T-helper 1 cell treated with Interleukin-12 subunit alpha and Interleukin-12 subunit beta and Interleukin-4 antibody, amounts not matched to agents 30 ng/mL and 1 ng/mL, for 36 hours (primary cell): ENCODE measurements around the gene ANKRD39. TPM values are rescaled to one million over a fixed set of nuclear protein-coding genes. Genes with fewer than 3 reads are reported as not detected.

Source experiments
- intact Hi-C: fragments of 100-400 bp; cut with micrococcal nuclease; formaldehyde crosslinking; loops from one replicate; pipeline ENCODE4 v1.15.1; 2024
- total RNA-seq: library from RNA; stranded (reverse); gene quantifications from 2 replicates; pipeline ENCODE4 v1.2.3, GENCODE V29; 2022

ANKRD39 gene
- total RNA-seq, 1 donor from 2014 or later = 39.2 TPM

DNA sequence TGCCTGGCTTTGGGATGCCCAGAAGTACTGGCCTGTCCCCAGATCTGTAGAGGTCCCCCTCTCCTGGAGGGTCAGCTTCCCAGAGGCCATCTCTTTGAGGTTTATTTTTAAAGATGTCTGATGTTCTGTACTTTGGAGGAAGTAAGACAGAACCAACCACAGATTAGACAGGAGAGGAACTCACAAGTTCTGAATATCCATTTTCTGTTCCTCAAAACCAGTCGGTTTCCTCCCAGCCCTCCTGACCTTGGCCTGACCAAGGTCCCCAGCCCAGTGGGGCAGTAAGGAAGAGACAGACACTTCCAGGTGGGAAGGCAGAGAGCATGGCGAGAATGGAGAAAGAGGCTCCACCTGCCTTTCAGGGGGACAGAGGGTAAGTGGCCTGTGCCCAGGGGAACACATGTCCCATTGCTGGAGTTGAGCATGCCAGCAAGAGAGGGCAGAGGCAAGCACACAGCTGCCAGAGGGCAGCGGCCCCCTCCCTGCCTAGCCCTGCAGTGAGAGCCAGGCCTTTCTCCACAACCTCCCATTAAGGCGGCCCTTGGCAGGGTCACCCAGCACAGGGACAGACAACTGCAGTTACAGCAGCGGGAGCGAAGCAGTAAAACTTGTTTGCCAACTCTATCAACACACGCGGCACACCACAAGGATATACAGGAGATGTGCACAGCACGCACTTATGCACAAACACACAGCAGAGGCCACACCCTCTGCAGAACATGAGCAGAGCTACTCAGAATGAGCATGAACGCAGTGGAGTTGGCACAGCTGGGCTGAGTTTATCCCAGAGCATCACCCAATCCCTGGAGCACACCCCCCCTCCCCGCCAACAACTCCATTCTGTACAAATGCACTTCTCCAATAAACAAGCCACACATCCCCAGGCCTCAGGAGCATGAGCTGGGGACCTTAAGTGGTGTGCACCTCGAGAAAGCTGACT, 30.5 kb upstream of the ANKRD39 start:
- intact Hi-C loops = no loop called here

DNA sequence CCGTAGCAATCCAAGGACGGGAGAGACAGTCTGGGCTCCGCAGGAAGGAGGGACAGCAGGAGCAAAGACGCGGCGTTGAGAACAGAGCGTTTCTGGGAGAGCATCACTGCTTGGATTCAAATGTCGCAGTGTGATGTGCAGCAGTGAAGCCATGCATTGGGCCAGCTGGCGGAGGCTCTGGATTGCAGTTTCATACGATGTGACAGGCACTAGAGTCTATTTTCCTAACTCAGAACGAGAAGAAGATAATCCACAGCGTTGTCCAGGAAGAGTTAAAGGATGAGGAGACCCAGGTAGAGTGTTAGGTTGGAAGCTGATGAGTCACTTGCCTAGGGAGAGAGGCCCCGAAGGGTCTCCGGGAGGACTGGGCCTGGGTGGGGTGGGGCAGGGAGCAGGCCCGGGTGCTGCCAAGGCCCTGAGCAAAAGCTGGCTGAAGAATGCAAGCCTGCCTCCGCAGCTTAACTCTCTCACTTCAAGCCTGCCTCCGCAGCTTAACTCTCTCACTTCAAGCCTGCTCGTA, 29.7 kb upstream of the ANKRD39 start:
- intact Hi-C loops = no loop called here

DNA sequence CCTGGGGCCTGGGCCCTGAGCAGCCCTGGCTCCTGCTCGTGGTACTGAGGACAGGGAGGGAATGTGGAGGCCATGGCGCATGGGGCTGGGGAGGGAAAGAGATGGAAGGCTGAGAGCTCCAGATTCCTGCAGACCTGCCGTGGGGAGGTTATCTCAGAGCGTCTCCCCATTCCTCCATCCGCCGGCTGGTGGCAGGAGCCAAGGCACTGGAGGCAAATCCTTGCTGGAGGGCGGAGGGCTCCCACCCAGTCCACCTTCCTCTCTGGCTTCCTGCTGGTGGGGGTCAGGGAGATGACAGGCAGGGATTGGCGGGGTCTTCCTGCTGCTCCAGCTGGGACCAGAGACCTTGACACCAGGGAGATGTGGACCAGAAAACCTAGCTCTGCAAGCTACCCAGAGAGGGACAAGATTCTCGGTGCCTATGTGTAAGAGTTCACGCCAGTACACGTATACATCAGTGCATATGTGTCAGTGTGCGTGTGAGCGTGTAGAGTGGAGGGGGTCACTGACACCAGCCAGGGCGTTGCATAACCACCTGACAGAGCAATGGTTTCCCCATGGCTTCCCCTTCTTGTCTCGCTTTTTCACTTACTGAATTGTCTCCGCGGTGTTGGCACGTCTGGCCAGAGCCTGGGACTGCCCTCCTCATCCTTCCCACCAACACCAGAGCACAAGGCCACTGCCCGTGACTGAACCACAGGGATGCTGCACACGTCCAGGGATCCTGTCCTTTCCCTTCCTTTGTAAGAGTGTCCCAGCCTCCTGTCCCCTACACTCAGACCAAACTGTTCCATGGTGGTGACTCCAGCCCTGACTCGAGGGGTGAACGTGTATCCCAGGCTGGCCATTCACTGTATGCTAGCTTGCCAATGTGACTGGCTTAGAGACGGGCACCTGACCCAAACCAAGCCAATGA, 27.9 kb upstream of the ANKRD39 start:
- intact Hi-C loops = no loop called here

DNA sequence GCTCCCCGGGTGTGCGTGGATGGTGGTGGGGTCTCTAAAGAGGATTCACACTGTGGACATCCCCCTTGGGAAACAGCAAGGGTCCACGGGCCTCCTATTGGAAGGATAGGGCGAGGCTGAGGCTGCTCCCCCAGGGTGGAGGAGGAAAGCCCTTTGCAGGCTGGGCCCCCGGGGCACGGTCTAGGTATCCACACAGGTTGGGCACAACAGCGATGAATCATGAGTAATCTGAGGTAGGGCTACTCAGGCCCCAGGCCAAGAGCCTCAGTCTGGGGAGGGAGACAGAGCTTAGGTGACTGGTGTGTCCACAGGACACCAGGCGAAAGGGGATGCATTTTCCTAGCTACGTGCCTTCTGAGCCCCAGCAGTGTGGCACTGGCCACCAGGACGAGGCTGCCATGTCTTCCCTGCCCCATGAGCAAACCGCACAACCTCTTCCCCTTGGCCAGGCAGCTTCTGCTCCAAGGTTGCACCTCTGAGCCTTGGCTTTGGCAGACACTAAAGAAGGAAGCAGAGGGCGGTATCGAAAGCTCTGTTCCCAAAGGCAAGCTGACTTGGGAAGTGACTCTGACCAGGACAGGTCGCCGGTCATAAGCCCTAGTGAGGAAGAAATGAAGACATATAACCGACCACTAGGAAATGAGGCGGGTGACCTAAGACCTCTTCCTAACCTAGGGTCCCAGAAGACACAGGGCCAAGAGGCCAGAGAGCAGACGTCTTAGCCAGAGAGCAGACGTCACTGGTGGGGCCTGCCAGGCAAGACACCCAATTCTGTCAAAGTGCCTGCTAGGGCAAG, 26.7 kb upstream of the ANKRD39 start:
- intact Hi-C loops = no loop called here

DNA sequence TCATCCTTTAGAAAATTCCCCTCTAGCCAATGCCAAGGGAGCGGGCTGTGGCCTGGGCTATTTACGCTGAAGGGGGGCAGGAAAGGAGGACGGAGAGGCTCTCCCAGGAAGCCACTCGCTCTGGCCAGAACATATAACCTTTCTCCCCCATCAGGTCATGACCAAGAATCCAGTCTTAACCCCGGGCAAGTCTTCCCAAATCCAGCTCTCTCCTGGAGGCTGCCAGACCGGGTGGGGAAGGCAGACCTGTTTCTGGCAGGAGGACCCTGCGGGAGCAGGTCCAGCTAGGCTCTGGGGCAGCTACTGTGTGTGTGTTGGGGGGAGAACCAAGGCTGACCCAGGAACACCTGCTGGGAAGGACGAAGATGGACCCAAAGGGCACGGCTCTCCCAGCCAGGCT, 25.5 kb upstream of the ANKRD39 start:
- intact Hi-C loops = no loop called here

DNA sequence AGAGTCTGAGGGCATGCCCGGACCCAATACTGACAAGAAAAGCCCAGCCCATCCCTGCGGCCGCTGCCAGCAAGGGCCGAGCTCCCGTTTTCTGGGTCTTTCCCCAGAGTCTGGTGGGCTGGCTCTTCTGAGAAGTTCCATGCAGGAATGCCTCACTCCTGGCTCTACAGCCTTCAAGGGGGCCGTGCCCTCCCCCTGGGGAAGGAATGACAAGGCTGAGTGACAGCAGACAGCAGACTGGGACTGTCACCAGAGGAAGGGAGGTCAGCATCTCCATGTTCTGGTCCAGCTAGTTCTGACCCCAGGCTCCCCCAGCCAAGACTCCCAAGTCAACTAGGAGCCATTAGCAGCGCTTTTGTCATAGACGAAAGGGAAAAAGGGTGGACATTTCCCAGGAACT, 25.1 kb upstream of the ANKRD39 start:
- intact Hi-C loops = no loop called here

DNA sequence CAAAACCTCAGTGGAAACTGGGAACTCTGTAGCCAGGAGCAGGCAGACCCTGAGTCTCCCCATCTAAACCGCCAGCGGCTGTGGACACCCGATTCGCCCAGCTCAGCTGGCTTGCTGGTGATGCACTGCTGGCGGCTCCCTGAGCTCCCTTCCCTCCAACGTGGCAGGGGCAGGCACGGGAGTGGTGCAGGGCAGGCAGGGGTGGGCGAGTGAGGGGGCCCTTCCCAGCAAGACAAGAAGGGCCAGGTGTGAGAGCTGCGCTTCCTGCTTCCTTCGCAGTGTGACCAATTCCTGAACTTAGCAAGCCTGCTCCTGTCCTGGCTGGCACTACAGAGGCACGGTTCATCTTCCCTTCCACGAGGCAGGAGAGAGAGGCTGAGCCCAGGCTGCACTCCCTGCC, 24.4 kb upstream of the ANKRD39 start:
- intact Hi-C loops = no loop called here

DNA sequence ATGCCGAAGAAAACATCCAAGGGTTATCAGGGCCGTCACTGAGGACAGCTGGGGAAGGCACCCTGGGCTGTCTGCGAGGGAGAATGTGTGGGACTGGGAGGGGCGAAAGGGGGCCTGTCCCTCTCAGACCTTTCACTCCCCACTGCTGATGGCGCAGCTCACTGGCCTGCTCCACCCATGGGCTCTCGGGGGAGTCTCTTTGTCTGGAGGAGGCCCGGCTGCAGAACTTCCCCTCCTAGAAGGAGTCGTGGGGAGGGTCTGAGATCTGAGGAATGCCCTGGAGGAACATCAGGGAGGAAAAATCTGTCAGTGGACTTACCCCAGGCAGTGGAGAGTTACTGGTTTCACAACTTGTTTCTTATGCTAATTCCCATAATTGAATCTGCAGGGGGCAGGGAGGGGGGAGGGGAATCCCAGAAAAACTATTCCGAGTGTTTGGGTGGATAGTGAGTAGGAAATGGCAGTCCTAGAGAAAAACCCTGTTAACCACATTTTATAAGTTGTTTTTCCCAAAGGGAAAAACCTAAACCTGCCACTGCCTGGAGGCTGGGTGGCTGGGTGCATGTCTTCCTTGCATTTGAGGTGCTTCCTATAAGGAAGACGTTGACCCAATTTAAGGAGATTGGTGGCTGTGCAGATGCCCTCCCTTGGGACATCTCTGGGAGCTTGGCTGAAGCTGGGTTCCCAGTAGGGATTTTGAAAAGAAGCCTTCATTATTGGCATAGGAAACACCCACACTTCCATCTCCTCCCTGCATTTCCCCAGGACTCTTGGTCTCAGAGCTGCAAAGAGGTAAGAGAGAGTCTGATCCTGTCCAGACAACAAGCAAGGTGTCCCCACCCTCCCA, 23.8 kb upstream of the ANKRD39 start:
- intact Hi-C loops = no loop called here

DNA sequence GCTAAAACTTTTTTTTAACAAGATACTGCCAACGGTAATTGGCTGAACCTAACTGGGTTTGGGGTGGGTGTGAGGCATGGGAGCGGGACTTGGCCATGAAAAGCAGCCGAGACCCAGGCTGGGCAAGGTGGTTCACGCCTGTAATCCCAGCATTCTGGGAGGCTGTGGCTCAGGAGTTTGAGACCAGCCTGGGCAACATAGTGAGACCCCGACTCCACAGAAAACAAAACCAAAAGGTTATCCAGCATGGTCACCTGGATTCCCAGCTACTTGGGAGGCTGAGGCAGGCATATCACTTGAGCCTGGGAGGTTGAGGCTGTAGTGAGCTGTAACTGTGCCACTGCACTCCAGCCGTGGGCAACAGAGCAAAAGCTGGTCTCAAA, 23.1 kb upstream of the ANKRD39 start:
- intact Hi-C loops = no loop called here

DNA sequence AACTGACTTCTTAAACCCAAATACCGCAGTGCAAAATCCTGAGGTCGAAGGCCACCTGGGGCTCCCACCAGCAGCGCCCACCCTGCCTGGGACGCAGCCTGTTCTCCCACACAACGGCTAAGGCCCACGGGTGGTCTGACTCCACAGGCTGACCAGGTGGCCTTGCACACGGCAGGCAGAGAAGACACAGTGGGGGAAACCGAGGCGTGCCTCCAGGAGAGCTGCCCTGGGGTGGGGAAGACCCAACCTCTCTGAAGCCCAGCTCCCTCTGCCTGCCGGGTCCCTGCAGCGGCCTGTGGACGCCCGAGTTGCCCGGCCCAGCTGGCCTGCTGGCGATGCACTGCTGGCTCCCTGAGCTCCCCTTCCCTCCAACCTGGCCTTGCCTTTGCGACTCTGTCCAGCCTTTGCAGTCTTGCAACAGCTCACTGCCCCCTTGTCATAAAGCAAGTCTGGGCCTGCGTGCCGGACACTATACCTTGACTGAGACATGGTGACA, 21.8 kb upstream of the ANKRD39 start:
- intact Hi-C loops = no loop called here

DNA sequence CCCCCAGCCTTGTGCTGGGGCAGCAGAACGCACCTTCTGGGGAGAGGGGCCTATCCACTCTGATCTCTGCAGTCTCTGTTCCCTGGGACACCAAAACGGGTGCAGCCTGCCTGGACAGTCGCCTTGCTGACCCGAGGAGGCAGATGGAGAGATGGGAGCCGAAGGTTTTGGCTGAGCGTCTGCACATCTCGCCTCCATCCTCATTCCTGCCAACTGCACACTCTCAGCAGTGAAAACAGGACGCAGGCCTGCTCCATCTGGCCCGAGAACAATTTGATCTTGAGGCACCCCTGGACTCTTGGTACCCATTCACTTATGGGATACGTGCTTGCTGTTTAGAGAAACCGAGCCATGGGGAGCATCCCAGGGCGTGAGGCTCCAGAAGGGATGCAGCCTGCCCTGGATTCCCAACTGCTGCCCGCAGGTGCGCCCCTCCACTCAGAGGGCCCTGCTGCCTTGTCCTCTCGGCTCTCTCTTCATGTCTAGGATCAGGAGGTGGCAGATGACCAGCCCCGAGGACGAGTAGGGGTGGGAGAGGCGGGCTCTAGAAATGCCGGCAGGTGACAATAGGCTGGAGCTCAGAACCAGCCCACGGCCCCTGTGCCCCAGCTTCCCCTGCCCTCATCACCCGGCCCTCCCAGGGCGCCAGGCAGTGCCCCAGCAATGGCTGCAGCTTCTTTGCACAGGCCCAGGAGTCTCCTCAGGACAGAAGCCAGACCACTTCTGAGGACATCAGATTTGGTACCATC, 21.2 kb upstream of the ANKRD39 start:
- intact Hi-C loops = no loop called here

DNA sequence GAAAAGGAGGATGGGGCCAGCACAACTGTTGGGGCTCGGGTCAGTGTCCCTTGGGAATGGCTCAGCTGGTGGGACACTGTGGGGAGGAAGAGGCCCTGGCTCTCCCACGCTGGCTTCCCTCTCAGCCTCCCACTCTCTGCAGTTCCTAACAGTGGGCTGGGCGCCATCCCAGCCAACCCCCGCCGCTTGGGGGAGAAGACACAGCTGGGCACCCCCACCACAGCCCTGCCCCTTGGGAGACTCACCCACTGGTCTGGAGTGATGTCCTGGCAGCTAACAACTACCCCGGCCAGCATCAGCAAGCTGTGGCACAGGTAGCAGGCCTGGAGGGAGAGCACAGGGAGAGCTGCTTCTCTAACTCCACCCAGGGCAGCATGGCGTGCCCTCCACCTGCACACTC, 20.4 kb upstream of the ANKRD39 start:
- intact Hi-C loops = no loop called here

DNA sequence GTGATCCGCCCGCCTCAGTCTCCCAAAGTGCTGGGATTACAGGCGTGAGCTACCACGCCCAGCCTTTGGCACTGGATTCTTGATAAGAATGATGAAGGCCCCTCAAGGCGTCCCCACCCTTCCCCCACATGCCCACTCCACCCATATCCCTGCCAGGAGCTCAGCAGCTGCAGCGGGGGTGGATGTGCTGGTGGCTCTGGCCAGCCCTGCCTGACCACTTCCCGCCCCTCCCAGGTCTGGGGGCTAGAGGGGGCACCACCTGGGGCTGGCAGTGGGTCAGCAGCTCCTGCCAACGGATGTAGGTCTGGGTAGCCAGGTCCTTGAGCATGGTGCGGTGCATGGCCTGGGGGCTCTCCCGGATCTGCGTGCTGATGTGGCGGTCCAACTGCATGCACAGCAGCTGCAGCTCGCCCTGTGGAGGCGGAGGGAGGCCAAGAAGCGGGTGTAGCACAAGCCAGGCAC, 19.8 kb upstream of the ANKRD39 start:
- intact Hi-C loops = no loop called here

DNA sequence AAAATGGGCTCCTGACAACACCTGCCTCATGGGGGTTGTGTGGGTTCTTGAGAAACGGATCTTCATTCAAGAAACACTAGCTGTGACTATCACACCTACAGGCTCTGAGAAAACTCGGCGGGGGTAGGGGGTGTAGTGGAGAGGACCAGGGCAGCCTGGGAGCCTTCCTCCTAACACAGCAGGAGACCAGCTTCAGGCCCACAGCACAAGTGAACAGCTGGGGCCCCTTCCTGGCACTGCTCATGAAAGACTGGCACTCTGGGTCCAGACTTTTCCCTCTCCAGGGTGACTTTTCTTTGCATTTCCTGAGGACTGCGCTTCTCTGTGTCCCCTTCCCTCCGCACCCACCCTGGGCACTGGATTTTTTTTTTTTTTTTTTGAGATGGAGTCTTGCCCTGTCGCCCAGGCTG, 19.2 kb upstream of the ANKRD39 start:
- intact Hi-C loops = no loop called here

DNA sequence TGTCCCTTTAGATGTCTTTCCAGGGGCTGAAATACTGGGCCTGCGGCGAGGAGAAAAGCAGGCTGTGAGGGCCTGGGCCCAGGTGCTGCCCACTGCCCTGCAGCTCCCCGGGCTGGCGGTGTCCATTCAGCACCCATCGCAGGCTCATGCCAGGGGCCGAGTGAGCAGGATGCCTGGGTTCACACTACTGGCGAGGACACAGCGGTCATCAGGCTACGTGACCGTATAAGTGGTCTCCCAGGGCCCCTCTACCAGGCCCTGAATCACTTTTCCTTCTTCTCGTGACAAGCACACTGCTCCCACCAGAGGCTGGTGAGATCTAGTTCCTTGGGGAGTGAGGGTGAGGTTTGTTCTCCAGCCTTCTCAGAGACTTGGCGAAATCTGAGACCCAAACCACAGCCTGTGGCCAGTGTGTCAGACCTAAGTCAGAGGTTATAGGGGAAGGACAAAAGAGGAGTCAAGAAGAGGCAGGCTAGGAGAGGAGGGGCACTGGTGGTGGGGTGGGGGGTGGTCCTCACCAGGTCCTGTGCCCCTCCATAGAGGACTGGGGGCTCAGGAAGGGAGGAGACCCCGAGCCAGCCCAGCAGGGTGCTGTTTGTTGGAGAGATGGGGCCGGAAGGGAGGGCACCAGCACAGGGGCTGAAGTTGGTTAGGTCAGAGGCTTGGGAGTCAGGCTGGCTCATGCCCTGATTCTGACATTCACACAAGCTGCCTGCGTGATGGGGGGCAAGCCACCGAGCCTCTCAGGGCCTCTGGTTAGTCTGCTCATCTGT, 18.6 kb upstream of the ANKRD39 start:
- intact Hi-C loops = no loop called here

DNA sequence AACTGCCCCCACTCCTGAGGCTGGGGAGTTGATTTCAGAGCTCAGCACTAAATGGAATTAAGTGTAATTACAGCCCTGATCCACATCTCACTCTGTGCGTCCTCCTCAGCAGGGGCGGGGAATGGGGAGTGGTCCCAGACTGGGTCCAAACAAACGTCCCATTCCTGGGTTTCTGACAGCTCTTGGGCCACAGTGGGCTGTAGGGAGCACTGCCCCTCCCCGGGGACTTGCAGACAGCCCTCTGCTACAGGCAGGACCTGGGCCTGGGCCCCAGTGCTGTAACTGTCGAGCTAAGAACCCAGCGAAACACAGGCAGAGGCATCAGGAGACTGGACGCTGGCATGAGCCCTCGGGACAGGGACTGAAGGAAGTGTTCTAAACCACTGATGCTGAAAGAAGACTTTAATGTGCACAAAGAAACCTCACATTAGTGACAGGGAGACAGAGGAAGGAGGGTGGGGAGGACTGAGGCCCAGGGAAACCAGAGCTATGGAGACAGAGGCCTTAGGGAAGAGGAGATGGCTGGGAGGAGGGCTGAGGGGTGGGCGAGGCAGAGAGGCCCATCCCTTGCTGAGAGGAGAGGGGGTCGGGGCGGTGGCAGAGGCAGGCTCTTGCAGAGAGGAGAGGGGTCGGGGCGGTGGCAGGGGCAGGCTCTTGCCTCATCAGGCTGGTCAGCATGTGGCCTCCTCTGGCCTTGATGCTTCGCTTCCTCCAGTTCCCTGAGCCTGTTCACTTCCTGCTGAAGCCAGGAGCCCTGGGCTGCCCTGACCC, 17.9 kb upstream of the ANKRD39 start:
- intact Hi-C loops = no loop called here

DNA sequence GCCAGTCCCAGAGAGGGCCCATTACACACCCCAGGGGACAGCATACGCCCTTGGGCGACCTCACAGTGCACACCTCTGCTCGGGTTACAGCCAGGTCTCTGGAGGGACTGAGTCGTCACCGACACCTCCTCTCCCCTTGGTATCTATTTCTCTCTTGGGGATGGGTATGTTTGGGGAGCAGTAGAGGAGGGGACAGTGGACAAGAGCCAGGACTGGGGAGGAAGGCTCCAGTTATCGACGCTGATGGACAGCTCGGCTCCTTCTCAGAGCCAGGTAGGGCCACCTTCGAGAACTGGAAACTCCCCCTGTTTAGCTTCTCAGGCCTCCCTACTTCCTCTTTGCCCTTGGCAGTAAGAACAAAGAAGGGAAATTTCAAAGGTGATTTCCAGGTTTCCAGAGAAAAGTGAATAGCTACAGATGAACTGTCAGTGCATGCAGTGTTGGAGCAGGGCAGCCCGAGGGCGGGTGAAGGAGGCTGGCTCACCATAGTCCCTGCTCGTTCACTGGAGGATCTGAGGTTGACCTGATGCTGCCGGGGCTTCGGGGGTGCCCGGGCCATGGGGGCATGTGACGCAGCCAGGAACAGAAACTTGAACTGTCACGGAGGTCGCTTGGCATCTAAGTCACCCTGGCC, 16.5 kb upstream of the ANKRD39 start:
- intact Hi-C loops = no loop called here
